H9 (cell line): Measurements from ENCODE around the gene SLIT1. TPM values are rescaled to one million over a fixed set of nuclear protein-coding genes. Genes with fewer than 3 reads are reported as not detected.

Experiments
- DNase-seq: peaks from one replicate; pipeline ENCODE4 v3.0.0-alpha.2; 2017
- H2AFZ ChIP-seq: one replicate; pipeline ENCODE4 v1.6.1; 2013; ENCODE audit warnings: mild to moderate bottlenecking, low read length, control low read depth, moderate library complexity
- H2AK5ac ChIP-seq: 2 replicates; pipeline ENCODE4 v1.6.1; 2013; ENCODE audit warnings: low read length, control low read depth, mixed read lengths; ENCODE audit not compliant: insufficient read length
- H2BK120ac ChIP-seq: one replicate; pipeline ENCODE4 v1.6.1; 2013; ENCODE audit warnings: low read depth, mild to moderate bottlenecking, low read length, control low read depth, inconsistent platforms; ENCODE audit not compliant: poor library complexity, severe bottlenecking
- H2BK12ac ChIP-seq: 2 replicates; pipeline ENCODE4 v1.6.1; 2013; ENCODE audit warnings: low read length, control low read depth, mixed read lengths, low read depth; ENCODE audit not compliant: insufficient read length
- H2BK15ac ChIP-seq: 2 replicates; pipeline ENCODE4 v1.6.1; 2013; ENCODE audit warnings: low read depth, low read length, control low read depth
- H2BK20ac ChIP-seq: one replicate; pipeline ENCODE4 v1.6.1; 2013; ENCODE audit warnings: low read depth, mild to moderate bottlenecking, low read length, control low read depth, inconsistent platforms; ENCODE audit not compliant: poor library complexity, severe bottlenecking
- H2BK5ac ChIP-seq: 2 replicates; pipeline ENCODE4 v1.6.1; 2013; ENCODE audit warnings: low read length, control low read depth, mixed read lengths; ENCODE audit not compliant: insufficient read length
- H3K14ac ChIP-seq: 2 replicates; pipeline ENCODE4 v1.6.1; 2013; ENCODE audit warnings: low read length, control low read depth; ENCODE audit not compliant: insufficient read depth
- H3K18ac ChIP-seq: 2 replicates; pipeline ENCODE4 v1.6.1; 2013; ENCODE audit warnings: low read depth, mild to moderate bottlenecking, mixed read lengths, low read length, control low read depth; ENCODE audit not compliant: insufficient read length
- H3K23ac ChIP-seq: 2 replicates; pipeline ENCODE4 v1.6.1; 2013; ENCODE audit warnings: low read length, control low read depth, mixed read lengths, low read depth; ENCODE audit not compliant: insufficient read length
- H3K23me2 ChIP-seq: 2 replicates; pipeline ENCODE4 v1.6.1; 2013; ENCODE audit warnings: low read depth, mild to moderate bottlenecking, mixed read lengths, low read length, control low read depth; ENCODE audit not compliant: insufficient read length, poor library complexity, severe bottlenecking
- H3K27ac ChIP-seq: 2 replicates; pipeline ENCODE4 v1.5.1; 2013; ENCODE audit warnings: low read length, control low read depth, mixed read lengths, low read depth; ENCODE audit not compliant: insufficient read length
- H3K27me3 ChIP-seq: 2 replicates; pipeline ENCODE4 v1.6.1; 2013; ENCODE audit warnings: low read length, control low read depth, inconsistent platforms; ENCODE audit not compliant: insufficient read depth
- H3K4ac ChIP-seq: 2 replicates; pipeline ENCODE4 v1.6.1; 2013; ENCODE audit warnings: low read depth, mild to moderate bottlenecking, control low read depth, inconsistent platforms, low read length, moderate library complexity
- H3K4me1 ChIP-seq: 2 replicates; pipeline ENCODE4 v1.6.1; 2013; ENCODE audit warnings: low read length, control low read depth, inconsistent platforms; ENCODE audit not compliant: insufficient read depth
- H3K4me2 ChIP-seq: 2 replicates; pipeline ENCODE4 v1.6.1; 2013; ENCODE audit warnings: low read length, control low read depth, mixed read lengths; ENCODE audit not compliant: insufficient read length, insufficient read depth
- H3K56ac ChIP-seq: 2 replicates; pipeline ENCODE4 v1.6.1; 2013; ENCODE audit warnings: low read depth, mild to moderate bottlenecking, mixed read lengths, low read length, control low read depth; ENCODE audit not compliant: insufficient read length
- H3K79me1 ChIP-seq: 2 replicates; pipeline ENCODE4 v1.6.1; 2013; ENCODE audit warnings: low read depth, mild to moderate bottlenecking, moderate library complexity, low read length, control low read depth, inconsistent platforms; ENCODE audit not compliant: insufficient read depth, poor library complexity, severe bottlenecking
- H3K79me2 ChIP-seq: 2 replicates; pipeline ENCODE4 v1.6.1; 2013; ENCODE audit warnings: low read length, control low read depth, inconsistent platforms; ENCODE audit not compliant: insufficient read depth
- H3K9ac ChIP-seq: 2 replicates; pipeline ENCODE4 v1.6.1; 2013; ENCODE audit warnings: low read length, control low read depth, mixed read lengths; ENCODE audit not compliant: insufficient read length; ENCODE audit errors: extremely low read depth
- H3K9me3 ChIP-seq: one replicate; pipeline ENCODE4 v1.6.1; 2013; ENCODE audit warnings: low read depth, low read length, inconsistent platforms; ENCODE audit not compliant: control insufficient read depth
- H3T11ph ChIP-seq: one replicate; pipeline ENCODE4 v1.6.1; 2013; ENCODE audit warnings: mild to moderate bottlenecking, low read length, control low read depth, inconsistent platforms
- H4K20me1 ChIP-seq: one replicate; pipeline ENCODE4 v1.6.1; 2013; ENCODE audit not compliant: control insufficient read depth, insufficient read length, insufficient read depth
- H4K5ac ChIP-seq: 2 replicates; pipeline ENCODE4 v1.6.1; 2013; ENCODE audit warnings: low read depth, mild to moderate bottlenecking, mixed read lengths, low read length, control low read depth; ENCODE audit not compliant: insufficient read length
- H4K8ac ChIP-seq: replicated peaks from 2 replicates; pipeline ENCODE4 v1.6.1; 2013; ENCODE audit warnings: low read length, control low read depth, mixed read lengths, low read depth; ENCODE audit not compliant: insufficient read length
- H4K91ac ChIP-seq: 2 replicates; pipeline ENCODE4 v1.6.1; 2013; ENCODE audit warnings: low read depth, mild to moderate bottlenecking, moderate library complexity, mixed read lengths, low read length, control low read depth; ENCODE audit not compliant: insufficient read length
- H3K27ac Mint-ChIP-seq, 3 experiments: 2 replicates in 2 of 3; 3 replicates in 1 of 3; pipeline ENCODE4 v1.8.0; 2020 to 2021; ENCODE audit warnings: mixed read lengths in 3 of 3, mild to moderate bottlenecking in 1 of 3, moderate library complexity in 1 of 3
- H3K27me3 Mint-ChIP-seq: 2 replicates; pipeline ENCODE4 v1.8.0; 2021; ENCODE audit warnings: low read depth, mild to moderate bottlenecking, moderate library complexity, mixed read lengths
- H3K36me3 Mint-ChIP-seq, 3 experiments: 2 replicates in 2 of 3; 3 replicates in 1 of 3; pipeline ENCODE4 v1.8.0; 2020 to 2021; ENCODE audit warnings: low read depth in 3 of 3, mixed read lengths in 3 of 3; ENCODE audit not compliant: insufficient read depth in 1 of 3
- H3K4me1 Mint-ChIP-seq, 2 experiments: 2 replicates each; pipeline ENCODE4 v1.8.0; 2020; ENCODE audit warnings: mixed read lengths in 2 of 2
- H3K4me3 Mint-ChIP-seq, 2 experiments: 2 replicates in 1 of 2; 3 replicates in 1 of 2; pipeline ENCODE4 v1.8.0; 2020 to 2021; ENCODE audit warnings: mild to moderate bottlenecking in 2 of 2, mixed read lengths in 2 of 2, moderate library complexity in 1 of 2
- H3K9me3 Mint-ChIP-seq, 2 experiments: 2 replicates in 1 of 2; 3 replicates in 1 of 2; pipeline ENCODE4 v1.8.0; 2020; ENCODE audit warnings: mild to moderate bottlenecking in 2 of 2, mixed read lengths in 2 of 2, moderate library complexity in 1 of 2
- CTCF ChIP-seq: fragments of 200-600 bp; sonication (generic); conservative IDR thresholded peaks from 3 replicates; pipeline ENCODE4 v1.8.0; 2021; ENCODE audit warnings: antibody characterized with exemption, mild to moderate bottlenecking
- WGBS: extraction: QIAGEN DNeasy Blood & Tissue Kit; methylation state at CpG from one replicate; pipeline ENCODE4 v1.1.7; 2013; ENCODE audit warnings: missing lambda C conversion rate, low lambda C conversion rate, mixed read lengths; ENCODE audit not compliant: insufficient read length; ENCODE audit errors: extremely low coverage; 5-methylcytosine and 5-hydroxymethylcytosine counted together
- total RNA-seq: library from RNA; stranded (reverse); gene quantifications from 2 replicates; pipeline ENCODE4 v1.2.1, GENCODE V29; 2021

SLIT1 gene
- total RNA-seq, 1 experiment from 2014 or later = 0.57 TPM

GRCh38 chr10:97190450-97190849 is 4.7 kb upstream of the SLIT1 start:
- no peaks in the 10 kb centered on the region for H3K9me3 Mint-ChIP-seq
- Histone ChIP-seq H3K27me3 (peaks cover 14% of the 10 kb centered on the region; the same call in 1 of the 2 replicates), H3K23ac (no peak overlapping the region), H4K5ac (no peak overlapping the region), H3K4ac (no peak overlapping the region), H3K4me1 (no peaks in the 10 kb centered on the region), H3K9me3 (no peaks in the 10 kb centered on the region), H3T11ph (no peak overlapping the region), H3K9ac (no peak overlapping the region), H3K4me2 (no peak overlapping the region), H3K14ac (no peak overlapping the region), H3K79me1 (no peaks in the 10 kb centered on the region), H2BK20ac (no peak overlapping the region), H3K56ac (no peak overlapping the region), H2AFZ (no peak overlapping the region), H2BK15ac (no peak overlapping the region), H3K23me2 (peaks cover 5% of the 10 kb centered on the region), H3K27ac (no peak overlapping the region), H4K8ac (no peak overlapping the region), H2BK5ac (no peak overlapping the region), H2BK120ac (no peak overlapping the region), H2BK12ac (no peak overlapping the region), H3K18ac (no peak overlapping the region), H2AK5ac (no peak overlapping the region), H4K91ac (no peak overlapping the region), H3K79me2 (no peaks in the 10 kb centered on the region), H4K20me1 (no peaks in the 10 kb centered on the region)
- H3K27me3 Mint-ChIP-seq = peaks cover 74% of the 10 kb centered on the region
- DNase-seq = no peak
- H3K36me3 Mint-ChIP-seq = no peaks in the 10 kb centered on the region
- no peak for TF ChIP-seq CTCF
- no peak overlapping the region for H3K4me3 Mint-ChIP-seq
- H3K27ac Mint-ChIP-seq = no peak overlapping the region
- no CpG with 5 or more reads among the region's 2 CpGs for WGBS
- peaks cover 3 to 12% of the 10 kb centered on the region in 2 experiments; a peak in 2 of 4 replicates for H3K4me1 Mint-ChIP-seq
